Endothelial cell of umbilical vein (primary cell): Measurements from ENCODE around the gene CASP10.

Experiments used
- CTCF ChIP-seq, 2 donors: IDR thresholded peaks; 1 replicate in 1 of 2; 2 replicates in 1 of 2; pipeline ENCODE4 v1.5.1; 2011; ENCODE audit warnings: low read length in 2 of 2, mild to moderate bottlenecking in 2 of 2, moderate library complexity in 2 of 2, control low read depth in 1 of 2, inconsistent platforms in 1 of 2, low read depth in 1 of 2; ENCODE audit not compliant: insufficient read depth in 1 of 2; ENCODE audit errors: extremely low read depth in 1 of 2
- JUN ChIP-seq: IDR thresholded peaks from 2 replicates; pipeline ENCODE4 v1.6.1; 2011; ENCODE audit warnings: borderline replicate concordance, low read depth; ENCODE audit not compliant: insufficient read length, insufficient read depth
- MAX ChIP-seq: IDR thresholded peaks from 2 replicates; pipeline ENCODE4 v1.6.1; 2011; ENCODE audit not compliant: insufficient read depth, insufficient read length
- POLR2A ChIP-seq: IDR thresholded peaks from 2 replicates; pipeline ENCODE4 v1.6.1; 2012; ENCODE audit warnings: low read depth, mild to moderate bottlenecking, control low read depth, low read length
- POLR2AphosphoS5 ChIP-seq: IDR thresholded peaks from 2 replicates; pipeline ENCODE4 v1.6.1; 2012; ENCODE audit warnings: low read depth, mild to moderate bottlenecking, control low read depth, low read length, moderate library complexity; ENCODE audit not compliant: insufficient read depth

- no peak for TF ChIP-seq CTCF (IDR thresholded peaks at IDR 0.05; ENCODE audit: extremely low read depth in 1 of 2, insufficient read depth in 1 of 2, low read depth in 1 of 2, low read length in 2 of 2)
- no peak for TF ChIP-seq POLR2A
- TF ChIP-seq POLR2AphosphoS5, result no peak
- TF ChIP-seq MAX, result no peak
- no peak for TF ChIP-seq JUN
Measured at GRCh38 chr2:201204655-201205514, 21.9 kb downstream of the CASP10 start.
